Measurements from ENCODE around the gene TMEM273. TPM values are rescaled to one million over a fixed set of nuclear protein-coding genes. Genes with fewer than 3 reads are reported as not detected.
A peak's percentile ranks its signal among the peaks of the same experiment; 100 is the strongest.

Gene TMEM273
- total RNA-seq, 1 donor from 2014 or later = 8.5 TPM

GRCh38 chr10:49115796-49116508 lies 72.2 kb downstream of the TMEM273 start:
- intact Hi-C loops (cut with micrococcal nuclease) = no loop called here

DNA sequence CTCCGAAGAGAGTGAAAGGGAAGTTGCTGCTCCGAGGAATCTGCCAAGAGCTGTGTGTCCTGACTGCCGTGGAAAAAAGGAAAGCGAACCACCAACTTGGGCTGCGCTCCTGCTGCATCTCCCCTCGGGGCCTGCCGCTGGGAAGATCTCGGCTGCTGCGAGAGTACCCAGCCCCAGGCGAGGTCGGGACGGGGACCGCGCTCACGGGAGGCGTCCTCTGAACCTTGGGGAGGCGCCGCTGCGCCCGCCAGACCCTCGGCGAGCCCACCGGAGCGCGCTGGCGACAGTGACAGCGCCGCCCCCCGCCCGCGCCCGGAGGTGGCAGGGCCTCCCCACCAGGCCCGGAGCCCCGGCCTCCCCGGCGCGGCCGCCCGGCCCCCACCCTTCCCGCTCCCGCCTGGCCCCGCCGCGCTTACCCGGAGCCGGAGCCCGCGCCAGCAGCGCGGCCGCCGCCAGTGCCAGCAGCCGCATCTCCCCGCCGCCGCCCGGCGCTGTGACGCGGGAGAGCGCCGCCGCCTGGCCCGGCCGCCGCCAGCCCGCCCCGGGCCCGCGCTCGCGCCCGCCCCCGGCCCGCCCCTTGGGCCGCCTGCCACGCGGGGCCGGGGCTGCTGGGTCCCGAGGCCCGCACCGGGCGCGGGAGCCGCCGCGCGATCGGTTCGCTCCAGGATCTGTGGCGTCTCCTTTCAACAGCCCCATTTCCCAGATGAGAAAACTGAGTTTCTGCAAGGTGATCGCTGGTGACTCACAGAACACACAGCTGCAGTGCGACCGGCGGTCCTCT lies 73.0 kb downstream of the TMEM273 start, which contains the start of gene VSTM4:
Gene VSTM4, minus strand, starts transcription at position 508 of the 781 bp plus-strand sequence. Its CDS starts 37 bp downstream, at position 471.
- TF ChIP-seq CTCF (IDR thresholded peaks at IDR 0.05) = no peak
- H3K4me3 Mint-ChIP-seq = peak within 1 kb of the TSS; percentile 56
- ATAC-seq (ENCODE audit: low read depth) (peak; percentile 25), DNase-seq (no peak)
- H3K9me3 Mint-ChIP-seq = no peaks in the 10 kb centered on the region
- ChIA-PET POLR2A (no interaction called here), CTCF (no interaction called here)
- no peaks in the 10 kb centered on the region for H3K36me3 Mint-ChIP-seq (ENCODE audit: low read depth)
- intact Hi-C loops (cut with micrococcal nuclease) = no loop called here
- H3K27me3 Mint-ChIP-seq = peaks cover 22% of the 10 kb centered on the region
- H3K4me1 Mint-ChIP-seq = peaks cover 4% of the 10 kb centered on the region
- no peak within 1 kb of the TSS for H3K27ac Mint-ChIP-seq

More at GRCh38 chr10:49115796-49116508, 72.2 kb downstream of the TMEM273 start:
- no peak for TF ChIP-seq CTCF (IDR thresholded peaks at IDR 0.05)
- H3K27ac Mint-ChIP-seq = no peak overlapping the region
- H3K4me3 Mint-ChIP-seq = no peak overlapping the region
- H3K36me3 Mint-ChIP-seq (ENCODE audit: low read depth) = no peaks in the 10 kb centered on the region
- peaks cover 4% of the 10 kb centered on the region for H3K4me1 Mint-ChIP-seq
- POLR2A ChIA-PET = no interaction called here
- ATAC-seq (ENCODE audit: low read depth) (no peak), DNase-seq (no peak)
- no peaks in the 10 kb centered on the region for H3K9me3 Mint-ChIP-seq
- CTCF ChIA-PET = no interaction called here
- H3K27me3 Mint-ChIP-seq = peaks cover 22% of the 10 kb centered on the region

DNA sequence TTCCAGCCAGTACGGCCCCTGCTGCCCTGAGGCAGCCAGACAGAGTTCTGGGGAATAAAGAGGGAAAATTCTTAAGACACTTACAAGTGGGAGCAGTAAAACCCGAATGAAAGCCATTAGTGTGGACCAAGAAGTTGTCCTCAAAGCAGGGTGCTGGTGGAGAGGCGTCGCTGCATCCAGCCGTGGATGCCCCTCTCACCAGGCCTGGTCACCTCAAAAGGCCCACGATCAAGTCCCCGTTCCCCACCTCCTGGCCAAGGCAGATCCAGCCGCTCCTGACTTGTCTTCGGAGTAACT lies 73.5 kb downstream of the TMEM273 start:
- ATAC-seq (ENCODE audit: low read depth) (no peak), DNase-seq (no peak)
- no peak overlapping the region for H3K27ac Mint-ChIP-seq
- peaks cover 4% of the 10 kb centered on the region for H3K4me1 Mint-ChIP-seq
- TF ChIP-seq CTCF (IDR thresholded peaks at IDR 0.05) = no peak
- ChIA-PET CTCF (no interaction called here), POLR2A (no interaction called here)
- H3K27me3 Mint-ChIP-seq = peaks cover 24% of the 10 kb centered on the region
- intact Hi-C loops (cut with micrococcal nuclease) = no loop called here
- peak overlapping the region; percentile 56 for H3K4me3 Mint-ChIP-seq
- no peaks in the 10 kb centered on the region for H3K36me3 Mint-ChIP-seq (ENCODE audit: low read depth)
- H3K9me3 Mint-ChIP-seq = no peaks in the 10 kb centered on the region

GRCh38 chr10:49113741-49114141 lies 74.5 kb downstream of the TMEM273 start:
- Mint-ChIP-seq H3K4me1 (peaks cover 4% of the 10 kb centered on the region), H3K27ac (no peak overlapping the region), H3K27me3 (peaks cover 30% of the 10 kb centered on the region), H3K9me3 (no peaks in the 10 kb centered on the region), H3K36me3 (ENCODE audit: low read depth) (no peaks in the 10 kb centered on the region), H3K4me3 (no peak overlapping the region)
- CTCF ChIA-PET = no interaction called here
- POLR2A ChIA-PET = no interaction called here
- intact Hi-C loops (cut with micrococcal nuclease) = no loop called here
- no peak for TF ChIP-seq CTCF (IDR thresholded peaks at IDR 0.05)
- no peak for ATAC-seq (ENCODE audit: low read depth)
- DNase-seq = no peak

DNA sequence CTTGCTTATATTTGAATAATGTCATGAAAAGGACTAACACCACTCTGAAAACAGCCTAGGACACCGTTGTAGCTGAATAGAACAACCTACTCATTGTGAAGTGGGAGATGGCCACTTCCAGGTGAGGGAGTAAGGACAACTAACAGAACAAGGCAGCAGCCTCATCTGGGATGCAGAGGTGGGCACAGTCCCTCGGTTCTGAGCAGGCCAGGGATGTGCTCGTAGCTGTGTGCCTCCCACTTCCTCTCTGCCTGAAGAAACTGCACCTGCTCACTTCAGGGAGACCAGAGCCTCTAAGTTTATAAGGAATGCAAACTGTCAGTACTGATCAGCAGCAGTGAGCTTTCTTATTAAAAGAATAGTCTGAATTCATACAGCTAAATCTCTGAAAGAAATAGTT lies 75.3 kb downstream of the TMEM273 start:
- Mint-ChIP-seq H3K4me1 (peaks cover 4% of the 10 kb centered on the region), H3K27ac (no peak overlapping the region), H3K36me3 (ENCODE audit: low read depth) (no peaks in the 10 kb centered on the region), H3K9me3 (no peaks in the 10 kb centered on the region), H3K27me3 (peaks cover 30% of the 10 kb centered on the region), H3K4me3 (no peak overlapping the region)
- POLR2A ChIA-PET = no interaction called here
- TF ChIP-seq CTCF (IDR thresholded peaks at IDR 0.05) = no peak
- DNase-seq (no peak), ATAC-seq (ENCODE audit: low read depth) (no peak)
- intact Hi-C loops (cut with micrococcal nuclease) = no loop called here
- CTCF ChIA-PET = no interaction called here

Data from activated B cell treated with CpG ODN at 0.5 μM for 24 hours (primary cell).